ENCODE results near the gene AP4E1.

DNA sequence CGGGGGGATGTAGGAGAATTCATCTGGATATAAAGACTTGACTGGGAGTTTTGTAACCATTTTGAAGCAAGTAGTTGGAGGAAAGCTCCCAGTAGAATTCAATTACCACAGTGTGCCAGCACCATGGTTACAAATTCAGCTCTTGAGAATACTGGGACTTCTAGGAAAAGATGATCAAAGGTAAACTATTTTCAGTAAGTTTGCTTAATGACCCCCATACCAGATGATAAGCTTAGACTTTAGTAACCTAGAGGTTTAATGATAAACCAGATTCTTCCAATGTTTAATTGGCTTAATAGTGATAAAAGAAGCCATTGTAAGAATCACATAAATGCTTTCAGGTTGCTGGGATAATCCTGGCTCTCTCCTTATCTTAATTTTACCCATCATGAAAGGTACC lies 22.3 kb downstream of the AP4E1 start:
- TF ChIP-seq CTCF (IDR thresholded peaks at IDR 0.05) (no peak), POLR2A (IDR thresholded peaks at IDR 0.05) (no peak)
